Stimulated activated CD4-positive, alpha-beta T cell treated with anti-CD3 and anti-CD28 coated beads, Interleukin-15, amount 100 ng/mL, for 48 hours (primary cell): ENCODE results near the gene HS3ST6.
"Not testable (repeated sequence)": the region's sequence is repeated elsewhere in the genome, so short reads cannot be mapped to it uniquely, and the experiment has no call there.

Source experiments
- DNase-seq, 2 donors: peaks; one replicate each; pipeline ENCODE4 v3.0.0-alpha.2; 2020; ENCODE audit warnings: low read depth in 2 of 2

Gene HS3ST6

GRCh38 chr16:1926271-1926670, 8.1 kb upstream of the HS3ST6 start:
- no peak for DNase-seq

GRCh38 chr16:1924095-1924494, 5.9 kb upstream of the HS3ST6 start:
- no peak for DNase-seq

GRCh38 chr16:1923299-1924034, 5.3 kb upstream of the HS3ST6 start:
- no peak for DNase-seq

- no peak for DNase-seq
Observed at GRCh38 chr16:1922357-1922756, 4.1 kb upstream of the HS3ST6 start.

GRCh38 chr16:1920727-1921171, 2.5 kb upstream of the HS3ST6 start:
- peak in 1 of 2 donors; percentile 14 for DNase-seq

GRCh38 chr16:1920122-1920521, 1.9 kb upstream of the HS3ST6 start:
- DNase-seq: not testable (repeated sequence)

GRCh38 chr16:1919327-1919998, 1.2 kb upstream of the HS3ST6 start:
- no peak for DNase-seq

- DNase-seq: no peak
Observed at GRCh38 chr16:1917665-1918350, 407 bp downstream of the HS3ST6 start.

GRCh38 chr16:1917056-1917664, 1.1 kb downstream of the HS3ST6 start:
- no peak for DNase-seq

GRCh38 chr16:1916640-1916990, 1.6 kb downstream of the HS3ST6 start:
- DNase-seq: no peak

- no peak for DNase-seq
Observed at GRCh38 chr16:1915732-1916639, 2.2 kb downstream of the HS3ST6 start.

GRCh38 chr16:1914988-1915387, 3.2 kb downstream of the HS3ST6 start:
- DNase-seq: no peak

GRCh38 chr16:1914084-1914608, 4.1 kb downstream of the HS3ST6 start:
- DNase-seq: no peak

- DNase-seq: no peak
Observed at GRCh38 chr16:1913327-1914083, 4.7 kb downstream of the HS3ST6 start.

- no peak for DNase-seq
Observed at GRCh38 chr16:1912215-1912543, 6.0 kb downstream of the HS3ST6 start.

- no peak for DNase-seq
Observed at GRCh38 chr16:1911467-1912214, 6.6 kb downstream of the HS3ST6 start.

GRCh38 chr16:1909561-1910231, 8.5 kb downstream of the HS3ST6 start:
- DNase-seq: no peak

- DNase-seq: no peak
Observed at GRCh38 chr16:1908983-1909382, 9.2 kb downstream of the HS3ST6 start.

GRCh38 chr16:1908184-1908583, 10.0 kb downstream of the HS3ST6 start:
- no peak for DNase-seq
